Coronary artery (tissue), 2 donors: ENCODE results near the gene ISYNA1.

ENCODE experiments used
- DNase-seq: peaks from one replicate; pipeline ENCODE4 v3.0.0-alpha.2; 2017; ENCODE audit warnings: low spot score
- H3K27ac ChIP-seq, 2 donors: fragments of 200-600 bp; sonication (generic); one replicate each; pipeline ENCODE4 v1.5.1; 2016 to 2019
- H3K4me3 ChIP-seq: fragments of 200-600 bp; sonication (generic); 2 replicates; pipeline ENCODE4 v1.5.1; 2016; ENCODE audit warnings: mild to moderate bottlenecking, moderate library complexity
- TF ChIP-seq, protein P1 (sequence below): fragments of 200-600 bp; sonication (generic); IDR thresholded peaks from one replicate; pipeline ENCODE4 v1.5.1; 2019; ENCODE audit warnings: antibody characterized with exemption

Gene ISYNA1

DNA sequence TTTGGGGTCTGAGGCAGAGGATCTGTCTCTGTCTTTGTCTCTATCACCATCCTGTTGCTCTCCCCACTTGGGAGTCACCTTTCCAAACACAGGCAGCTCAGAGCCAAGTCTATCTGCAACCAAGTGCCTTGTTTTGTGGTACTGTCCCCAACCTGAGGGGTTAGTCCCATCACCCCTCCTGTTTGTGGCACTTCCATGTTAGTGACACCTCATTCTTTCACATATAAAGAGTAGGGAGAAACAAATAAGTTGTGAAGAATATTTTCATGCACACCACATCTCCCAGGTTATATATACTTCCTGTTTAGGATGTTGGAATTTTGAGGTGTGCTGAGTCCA, 48.2 kb downstream of the ISYNA1 start:
- TF ChIP-seq, protein P1, sequence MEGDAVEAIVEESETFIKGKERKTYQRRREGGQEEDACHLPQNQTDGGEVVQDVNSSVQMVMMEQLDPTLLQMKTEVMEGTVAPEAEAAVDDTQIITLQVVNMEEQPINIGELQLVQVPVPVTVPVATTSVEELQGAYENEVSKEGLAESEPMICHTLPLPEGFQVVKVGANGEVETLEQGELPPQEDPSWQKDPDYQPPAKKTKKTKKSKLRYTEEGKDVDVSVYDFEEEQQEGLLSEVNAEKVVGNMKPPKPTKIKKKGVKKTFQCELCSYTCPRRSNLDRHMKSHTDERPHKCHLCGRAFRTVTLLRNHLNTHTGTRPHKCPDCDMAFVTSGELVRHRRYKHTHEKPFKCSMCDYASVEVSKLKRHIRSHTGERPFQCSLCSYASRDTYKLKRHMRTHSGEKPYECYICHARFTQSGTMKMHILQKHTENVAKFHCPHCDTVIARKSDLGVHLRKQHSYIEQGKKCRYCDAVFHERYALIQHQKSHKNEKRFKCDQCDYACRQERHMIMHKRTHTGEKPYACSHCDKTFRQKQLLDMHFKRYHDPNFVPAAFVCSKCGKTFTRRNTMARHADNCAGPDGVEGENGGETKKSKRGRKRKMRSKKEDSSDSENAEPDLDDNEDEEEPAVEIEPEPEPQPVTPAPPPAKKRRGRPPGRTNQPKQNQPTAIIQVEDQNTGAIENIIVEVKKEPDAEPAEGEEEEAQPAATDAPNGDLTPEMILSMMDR, result no peak
- no peak for DNase-seq
- Histone ChIP-seq H3K4me3 (no peak overlapping the region), H3K27ac (no peak overlapping the region)

DNA sequence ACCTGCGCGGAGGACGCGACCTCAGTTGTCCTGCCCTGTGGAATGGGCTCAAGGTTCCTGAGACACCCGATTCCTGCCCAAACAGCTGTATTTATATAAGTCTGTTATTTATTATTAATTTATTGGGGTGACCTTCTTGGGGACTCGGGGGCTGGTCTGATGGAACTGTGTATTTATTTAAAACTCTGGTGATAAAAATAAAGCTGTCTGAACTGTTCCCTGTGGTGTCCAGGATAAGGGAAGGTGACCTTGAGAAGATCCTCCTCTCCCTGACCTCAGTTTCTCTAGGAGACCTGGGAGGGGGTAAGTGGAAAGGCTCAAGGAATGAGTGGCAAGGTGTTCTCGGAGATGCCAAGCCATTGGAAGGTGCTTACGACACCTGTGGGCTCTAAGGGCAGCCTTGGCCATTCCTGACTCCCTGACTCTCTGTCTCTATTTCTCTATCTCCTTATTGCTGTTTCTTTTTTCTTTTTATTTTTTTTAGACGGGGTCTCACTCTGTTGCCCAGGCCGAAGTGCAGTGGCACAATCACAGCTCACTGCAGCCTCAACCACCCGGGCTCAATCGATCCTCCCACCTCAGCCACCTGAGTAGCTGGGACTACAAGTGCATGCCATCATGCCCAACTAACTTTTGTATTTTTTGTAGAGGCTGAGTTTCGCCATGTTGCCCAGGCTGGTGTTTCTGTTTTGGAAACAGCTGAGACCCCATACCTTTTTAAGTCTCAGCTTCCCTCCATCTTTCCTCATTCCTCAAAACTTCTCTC, 48.8 kb downstream of the ISYNA1 start:
- TF ChIP-seq, protein P1, result no peak
- Histone ChIP-seq H3K27ac (peak overlapping the region in 1 of 2 donors; percentile 74), H3K4me3 (peak overlapping the region; percentile 56)
- DNase-seq, result no peak

DNA sequence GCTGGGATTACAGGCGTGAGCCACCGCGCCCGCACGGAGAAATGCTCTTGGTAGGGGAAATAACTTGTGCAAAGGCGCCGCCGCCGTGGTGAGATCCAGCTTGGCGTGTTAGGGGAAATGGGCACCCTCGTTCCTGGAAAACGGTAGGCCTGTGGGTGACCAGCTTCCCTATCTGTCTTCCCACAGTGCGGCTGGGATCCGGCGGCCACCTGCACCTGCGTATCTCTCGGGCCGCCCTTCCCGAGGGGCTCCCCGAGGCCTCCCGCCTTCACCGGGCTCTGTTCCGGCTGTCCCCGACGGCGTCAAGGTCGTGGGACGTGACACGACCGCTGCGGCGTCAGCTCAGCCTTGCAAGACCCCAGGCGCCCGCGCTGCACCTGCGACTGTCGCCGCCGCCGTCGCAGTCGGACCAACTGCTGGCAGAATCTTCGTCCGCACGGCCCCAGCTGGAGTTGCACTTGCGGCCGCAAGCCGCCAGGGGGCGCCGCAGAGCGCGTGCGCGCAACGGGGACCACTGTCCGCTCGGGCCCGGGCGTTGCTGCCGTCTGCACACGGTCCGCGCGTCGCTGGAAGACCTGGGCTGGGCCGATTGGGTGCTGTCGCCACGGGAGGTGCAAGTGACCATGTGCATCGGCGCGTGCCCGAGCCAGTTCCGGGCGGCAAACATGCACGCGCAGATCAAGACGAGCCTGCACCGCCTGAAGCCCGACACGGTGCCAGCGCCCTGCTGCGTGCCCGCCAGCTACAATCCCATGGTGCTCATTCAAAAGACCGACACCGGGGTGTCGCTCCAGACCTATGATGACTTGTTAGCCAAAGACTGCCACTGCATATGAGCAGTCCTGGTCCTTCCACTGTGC, 49.6 kb downstream of the ISYNA1 start:
- H3K27ac ChIP-seq, result peak overlapping the region in 1 of 2 donors; percentile 74
- peak; percentile 86 for DNase-seq

GRCh38 chr19:18386543-18387271, 51.2 kb downstream of the ISYNA1 start:
- no peak for DNase-seq
- peak overlapping the region in 1 of 2 donors; percentile 22 for H3K27ac ChIP-seq
- TF ChIP-seq, protein P1, result no peak
- peak overlapping the region; percentile 28 for H3K4me3 ChIP-seq

More for the DNA sequence above, 49.6 kb downstream of the ISYNA1 start:
- H3K4me3 ChIP-seq, result peak overlapping the region; percentile 56
- TF ChIP-seq, protein P1, result peak; percentile 99

GRCh38 chr19:18385675-18386542, 52.0 kb downstream of the ISYNA1 start, which contains the start of gene GDF15:
GDF15 (plus strand) TSS chr19:18386158; CDS start chr19:18386190, 32 bp downstream.
- peak within 1 kb of the TSS; percentile 28 for H3K4me3 ChIP-seq
- H3K27ac ChIP-seq, result peak within 1 kb of the TSS in 1 of 2 donors; percentile 22
- no peak for DNase-seq

DNA sequence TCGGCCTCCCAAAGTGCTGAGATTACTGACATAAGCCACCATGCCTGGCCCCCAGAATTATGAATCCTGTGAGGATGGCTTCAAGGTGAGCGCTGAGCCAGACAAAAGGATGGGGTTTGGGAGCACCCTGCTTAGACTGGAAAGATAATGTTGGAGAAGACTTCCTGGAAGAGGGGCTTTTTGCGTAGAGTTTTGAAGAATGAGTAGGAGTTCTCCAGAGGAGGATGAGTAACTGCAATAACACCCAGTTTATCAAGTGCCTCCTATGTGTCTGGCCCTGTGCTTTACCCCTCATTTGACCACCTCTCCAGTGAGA, 52.6 kb downstream of the ISYNA1 start:
- no peak overlapping the region for H3K4me3 ChIP-seq
- no peak for DNase-seq
- no peak overlapping the region for H3K27ac ChIP-seq
- TF ChIP-seq, protein P1, result no peak

More at GRCh38 chr19:18385675-18386542, 52.0 kb downstream of the ISYNA1 start, which contains the start of gene GDF15:
- TF ChIP-seq, protein P1, result no peak
